HG02884 (cell line): ENCODE measurements around the gene FBF1.
"Not testable (repeated sequence)": the region's sequence is repeated elsewhere in the genome, so short reads cannot be mapped to it uniquely, and the experiment has no call there.

ENCODE experiments used
- ATAC-seq: cut with Tn5 transposase; IDR thresholded peaks from one replicate; pipeline ENCODE4 v1.9.1; 2021; ENCODE audit warnings: mild to moderate bottlenecking, moderate library complexity; ENCODE audit not compliant: unreplicated experiment

Gene FBF1

GRCh38 chr17:75940727-75941441 is at the start of gene FBF1:
Gene FBF1, minus strand, starts transcription at chr17:75941042. Its CDS starts 2,893 bp downstream, at chr17:75938149.
- ATAC-seq = peak; percentile 92

GRCh38 chr17:75987041-75987440 is 46.2 kb upstream of the FBF1 start:
- no peak for ATAC-seq

GRCh38 chr17:75985986-75986385 is 45.1 kb upstream of the FBF1 start:
- ATAC-seq = no peak

- no peak for ATAC-seq
These were observed 42.8 kb upstream of the FBF1 start for GRCh38 chr17:75983501-75984181.

GRCh38 chr17:75981019-75981615 is 40.3 kb upstream of the FBF1 start:
- ATAC-seq = no peak

- no peak for ATAC-seq
These were observed 39.6 kb upstream of the FBF1 start for GRCh38 chr17:75980188-75981018.

GRCh38 chr17:75979705-75980187 is 38.9 kb upstream of the FBF1 start:
- ATAC-seq = peak; percentile 10

GRCh38 chr17:75978938-75979704 is 38.3 kb upstream of the FBF1 start, which contains the start of the genes ACOX1 and TEN1:
Gene ACOX1, minus strand, starts transcription at chr17:75979166. Its CDS starts 93 bp downstream, at chr17:75979073.
Gene TEN1, plus strand, starts transcription at chr17:75979240. Its CDS starts 6,953 bp downstream, at chr17:75986193.
- ATAC-seq = peak; percentile 85

GRCh38 chr17:75976175-75976848 is 35.5 kb upstream of the FBF1 start:
- ATAC-seq = no peak

GRCh38 chr17:75975757-75976174 is 34.9 kb upstream of the FBF1 start:
- ATAC-seq = no peak

- not testable (repeated sequence) for ATAC-seq
These were observed 34.3 kb upstream of the FBF1 start for GRCh38 chr17:75975187-75975586.

GRCh38 chr17:75970626-75971025 is 29.8 kb upstream of the FBF1 start:
- ATAC-seq = no peak

GRCh38 chr17:75970011-75970523 is 29.2 kb upstream of the FBF1 start:
- ATAC-seq = no peak

- ATAC-seq = not testable (repeated sequence)
These were observed 28.2 kb upstream of the FBF1 start for GRCh38 chr17:75969044-75969443.

GRCh38 chr17:75965468-75965867 is 24.6 kb upstream of the FBF1 start:
- no peak for ATAC-seq

GRCh38 chr17:75959839-75960511 is 19.1 kb upstream of the FBF1 start:
- ATAC-seq = no peak

GRCh38 chr17:75959051-75959838 is 18.4 kb upstream of the FBF1 start:
- no peak for ATAC-seq
